ENCODE data around the gene USP51.
"Not testable (repeated sequence)": the region's sequence is repeated elsewhere in the genome, so short reads cannot be mapped to it uniquely, and the experiment has no call there.

USP51 gene

GRCh38 chrX:55489314-55490009 lies at the start of gene USP51:
Gene USP51, minus strand, starts transcription at chrX:55489848. Its CDS starts 909 bp downstream, at chrX:55488939.
- no peak for TF ChIP-seq Cebpa-rat (IDR thresholded peaks at IDR 0.05)
- H4K20me1 ChIP-seq, result no peaks in the 10 kb centered on the region
- peak within 1 kb of the TSS; percentile 74 to 94 (median 83) for H3K9ac ChIP-seq
- H3K9me3 ChIP-seq (replicated peaks in 1 of 11), result 0 out of 22 replicates have a peak, but pooled peaks cover 0 to 10% (median 0%) of the 10 kb centered on the region in 11 experiments
- peak within 1 kb of the TSS; percentile 77 to 96 (median 82) for H3K27ac ChIP-seq
- H3K4me3 ChIP-seq, result peak within 1 kb of the TSS; percentile 64 to 77 (median 71)
- peaks cover 27 to 50% (median 44%) of the 10 kb centered on the region in 11 experiments; a peak in 20 of 22 replicates for H3K27me3 ChIP-seq
- peak within 1 kb of the TSS; percentile 54 to 74 (median 67) for H3K4me2 ChIP-seq
- H3K36me3 ChIP-seq, result no peaks in the 10 kb centered on the region
- peaks cover 0 to 17% (median 13%) of the 10 kb centered on the region in 10 experiments; a peak in 13 of 20 replicates for H3K4me1 ChIP-seq

GRCh38 chrX:55524487-55524886 lies 34.8 kb upstream of the USP51 start:
- no peak overlapping the region for H3K9ac ChIP-seq
- no peaks in the 10 kb centered on the region for H3K36me3 ChIP-seq
- no peaks in the 10 kb centered on the region; a peak in 2 of 22 replicates for H4K20me1 ChIP-seq
- peaks cover 64 to 97% (median 91%) of the 10 kb centered on the region in 11 experiments for H3K27me3 ChIP-seq
- no peak overlapping the region for H3K27ac ChIP-seq
- no peak for TF ChIP-seq Cebpa-rat (IDR thresholded peaks at IDR 0.05)
- no peaks in the 10 kb centered on the region for H3K4me1 ChIP-seq
- no peak overlapping the region for H3K4me3 ChIP-seq
- no peak overlapping the region for H3K4me2 ChIP-seq
- no peaks in the 10 kb centered on the region for H3K9me3 ChIP-seq (replicated peaks in 1 of 11)

- no peaks in the 10 kb centered on the region; a peak in 2 of 22 replicates for H4K20me1 ChIP-seq
- H3K27me3 ChIP-seq, result peaks cover 55 to 87% (median 79%) of the 10 kb centered on the region in 11 experiments
- TF ChIP-seq Cebpa-rat (IDR thresholded peaks at IDR 0.05), result no peak
- no peak overlapping the region for H3K4me2 ChIP-seq
- H3K27ac ChIP-seq, result no peak overlapping the region
- no peaks in the 10 kb centered on the region for H3K9me3 ChIP-seq (replicated peaks in 1 of 11)
- no peak overlapping the region for H3K9ac ChIP-seq
- no peak overlapping the region for H3K4me3 ChIP-seq
- no peaks in the 10 kb centered on the region for H3K4me1 ChIP-seq
- no peaks in the 10 kb centered on the region for H3K36me3 ChIP-seq
Measured at GRCh38 chrX:55523356-55523755, 33.7 kb upstream of the USP51 start.

- H4K20me1 ChIP-seq, result no peaks in the 10 kb centered on the region; a peak in 2 of 22 replicates
- no peak for TF ChIP-seq Cebpa-rat (IDR thresholded peaks at IDR 0.05)
- H3K27ac ChIP-seq, result no peak overlapping the region
- no peaks in the 10 kb centered on the region for H3K9me3 ChIP-seq (replicated peaks in 1 of 11)
- H3K4me2 ChIP-seq, result no peak overlapping the region
- H3K4me1 ChIP-seq, result no peaks in the 10 kb centered on the region
- no peak overlapping the region for H3K9ac ChIP-seq
- peaks cover 53 to 83% (median 77%) of the 10 kb centered on the region in 11 experiments for H3K27me3 ChIP-seq
- no peak overlapping the region for H3K4me3 ChIP-seq
- H3K36me3 ChIP-seq, result no peaks in the 10 kb centered on the region
Measured at GRCh38 chrX:55522596-55523276, 33.1 kb upstream of the USP51 start.

GRCh38 chrX:55521687-55522086 lies 32.0 kb upstream of the USP51 start:
- Histone ChIP-seq H3K9ac (no peak overlapping the region), H3K9me3 (replicated peaks in 1 of 11) (no peaks in the 10 kb centered on the region)
- TF ChIP-seq Cebpa-rat (IDR thresholded peaks at IDR 0.05), result no peak

GRCh38 chrX:55516794-55517481 lies 27.3 kb upstream of the USP51 start:
- not testable (repeated sequence) for H3K4me1 ChIP-seq; H3K4me3 ChIP-seq; H3K4me2 ChIP-seq; H3K27ac ChIP-seq; H3K36me3 ChIP-seq; H4K20me1 ChIP-seq; H3K9ac ChIP-seq; H3K9me3 ChIP-seq (replicated peaks in 1 of 11)
- peaks cover 13 to 25% (median 21%) of the 10 kb centered on the region in 11 experiments; a peak in 21 of 22 replicates for H3K27me3 ChIP-seq

More at GRCh38 chrX:55521687-55522086, 32.0 kb upstream of the USP51 start:
- H3K27ac ChIP-seq, result no peak overlapping the region
- H4K20me1 ChIP-seq, result no peaks in the 10 kb centered on the region; a peak in 2 of 22 replicates
- H3K27me3 ChIP-seq, result peaks cover 43 to 72% (median 67%) of the 10 kb centered on the region in 11 experiments
- no peak overlapping the region for H3K4me2 ChIP-seq
- no peaks in the 10 kb centered on the region for H3K4me1 ChIP-seq
- H3K4me3 ChIP-seq, result no peak overlapping the region
- H3K36me3 ChIP-seq, result no peaks in the 10 kb centered on the region

- H3K27ac ChIP-seq; H3K4me3 ChIP-seq; H3K27me3 ChIP-seq; H3K36me3 ChIP-seq; H3K4me1 ChIP-seq; H3K9ac ChIP-seq; H3K9me3 ChIP-seq (replicated peaks in 1 of 11); H4K20me1 ChIP-seq; H3K4me2 ChIP-seq: not testable (repeated sequence)
Measured at GRCh38 chrX:55513045-55513737, 23.5 kb upstream of the USP51 start.

GRCh38 chrX:55508410-55509152 lies 18.9 kb upstream of the USP51 start:
- H3K9me3 ChIP-seq (replicated peaks in 1 of 11); H3K4me1 ChIP-seq; H4K20me1 ChIP-seq; H3K4me3 ChIP-seq; H3K4me2 ChIP-seq; H3K27me3 ChIP-seq; H3K27ac ChIP-seq; H3K9ac ChIP-seq; H3K36me3 ChIP-seq: not testable (repeated sequence)

- not testable (repeated sequence) for H3K4me2 ChIP-seq, H4K20me1 ChIP-seq, H3K4me1 ChIP-seq
Measured at GRCh38 chrX:55507699-55508098, 18.1 kb upstream of the USP51 start.

GRCh38 chrX:55507010-55507409 lies 17.4 kb upstream of the USP51 start:
- H3K36me3 ChIP-seq; H3K4me1 ChIP-seq; H3K9ac ChIP-seq; H3K27ac ChIP-seq; H3K4me3 ChIP-seq; H3K9me3 ChIP-seq (replicated peaks in 1 of 11); H4K20me1 ChIP-seq; H3K4me2 ChIP-seq; H3K27me3 ChIP-seq: not testable (repeated sequence)

More at GRCh38 chrX:55507699-55508098, 18.1 kb upstream of the USP51 start:
- H3K4me3 ChIP-seq; H3K27me3 ChIP-seq; H3K36me3 ChIP-seq; H3K9ac ChIP-seq; H3K9me3 ChIP-seq (replicated peaks in 1 of 11); H3K27ac ChIP-seq: not testable (repeated sequence)
